Breast epithelium (tissue), 4 donors: ENCODE results near the gene PTPRU. TPM values are rescaled to one million over a fixed set of nuclear protein-coding genes. Genes with fewer than 3 reads are reported as not detected.
A peak's percentile ranks its signal among the peaks of the same experiment; 100 is the strongest.

Experiments
- DNase-seq, 2 donors: peaks; one replicate each; pipeline ENCODE4 v3.0.0-alpha.2; 2019; ENCODE audit warnings: low spot score in 2 of 2
- H3K27ac ChIP-seq, 2 donors: fragments of 200-600 bp; sonication (generic) in 1 of 2; one replicate each; pipeline ENCODE4 v1.5.1; 2016 to 2019; ENCODE audit warnings: mild to moderate bottlenecking in 1 of 2
- H3K27me3 ChIP-seq, 2 donors: fragments of 200-600 bp; sonication (generic) in 1 of 2; one replicate each; pipeline versions ENCODE4 v1.5.1 to v1.6.0; 2017 to 2019; ENCODE audit warnings: control low read depth in 1 of 2, mild to moderate bottlenecking in 1 of 2
- H3K36me3 ChIP-seq: fragments of 200-600 bp; one replicate; pipeline ENCODE4 v1.5.1; 2019
- H3K4me1 ChIP-seq, 2 donors: fragments of 200-600 bp; sonication (generic); one replicate each; pipeline ENCODE4 v1.5.1; 2016 to 2019; ENCODE audit warnings: control low read depth in 1 of 2
- H3K4me3 ChIP-seq, 3 donors: fragments of 200-600 bp; sonication (generic); 1 replicate in 2 of 3; 2 replicates in 1 of 3; pipeline ENCODE4 v1.5.1; 2016 to 2019; ENCODE audit warnings: mild to moderate bottlenecking in 3 of 3, moderate library complexity in 2 of 3
- H3K9me3 ChIP-seq, 2 donors: fragments of 200-600 bp; sonication (generic) in 1 of 2; one replicate each; pipeline ENCODE4 v1.5.1; 2016 to 2019; ENCODE audit warnings: control low read depth in 1 of 2
- POLR2A ChIP-seq: fragments of 450-650 bp; IDR thresholded peaks from one replicate; pipeline ENCODE4 v1.6.1; 2016; ENCODE audit warnings: antibody characterized with exemption, mild to moderate bottlenecking, moderate library complexity
- POLR2AphosphoS5 ChIP-seq, 3 donors: sonication (generic); formaldehyde crosslinking; IDR thresholded peaks; one replicate each; pipeline ENCODE4 v1.6.1; 2017; ENCODE audit warnings: antibody characterized with exemption in 3 of 3
- intact Hi-C: fragments of 100-400 bp; cut with DNase I; formaldehyde crosslinking; loops from one replicate; pipeline ENCODE4 v1.15.1; 2023; ENCODE audit warnings: low total_unique reads
- total RNA-seq, 3 donors: library from RNA; depleted of rRNA; stranded (reverse); fragments of >200 nt; gene quantifications; one replicate each; pipeline ENCODE4 v1.1.0, GENCODE V29; 2016
- TF ChIP-seq, protein P1 (sequence below), 3 donors: fragments of 450-650 bp; IDR thresholded peaks; one replicate each; pipeline ENCODE4 v1.5.1; 2016 to 2017; ENCODE audit warnings: antibody characterized with exemption in 3 of 3, mild to moderate bottlenecking in 3 of 3, moderate library complexity in 3 of 3

The PTPRU gene
- total RNA-seq, 3 donors from 2014 or later, result 16.0 to 33.1 (median 32.5) TPM

GRCh38 chr1:29195881-29196291, 40.4 kb upstream of the PTPRU start:
- TF ChIP-seq POLR2A, result no peak
- TF ChIP-seq, protein P1, sequence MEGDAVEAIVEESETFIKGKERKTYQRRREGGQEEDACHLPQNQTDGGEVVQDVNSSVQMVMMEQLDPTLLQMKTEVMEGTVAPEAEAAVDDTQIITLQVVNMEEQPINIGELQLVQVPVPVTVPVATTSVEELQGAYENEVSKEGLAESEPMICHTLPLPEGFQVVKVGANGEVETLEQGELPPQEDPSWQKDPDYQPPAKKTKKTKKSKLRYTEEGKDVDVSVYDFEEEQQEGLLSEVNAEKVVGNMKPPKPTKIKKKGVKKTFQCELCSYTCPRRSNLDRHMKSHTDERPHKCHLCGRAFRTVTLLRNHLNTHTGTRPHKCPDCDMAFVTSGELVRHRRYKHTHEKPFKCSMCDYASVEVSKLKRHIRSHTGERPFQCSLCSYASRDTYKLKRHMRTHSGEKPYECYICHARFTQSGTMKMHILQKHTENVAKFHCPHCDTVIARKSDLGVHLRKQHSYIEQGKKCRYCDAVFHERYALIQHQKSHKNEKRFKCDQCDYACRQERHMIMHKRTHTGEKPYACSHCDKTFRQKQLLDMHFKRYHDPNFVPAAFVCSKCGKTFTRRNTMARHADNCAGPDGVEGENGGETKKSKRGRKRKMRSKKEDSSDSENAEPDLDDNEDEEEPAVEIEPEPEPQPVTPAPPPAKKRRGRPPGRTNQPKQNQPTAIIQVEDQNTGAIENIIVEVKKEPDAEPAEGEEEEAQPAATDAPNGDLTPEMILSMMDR (IDR thresholded peaks at IDR 0.05), result no peak
- TF ChIP-seq POLR2AphosphoS5 (IDR thresholded peaks at IDR 0.05), result no peak
- no peaks in the 10 kb centered on the region for H3K4me1 ChIP-seq
- H3K27me3 ChIP-seq, result no peaks in the 10 kb centered on the region
- H3K36me3 ChIP-seq, result no peaks in the 10 kb centered on the region
- no peaks in the 10 kb centered on the region for H3K9me3 ChIP-seq
- no peak overlapping the region for H3K4me3 ChIP-seq
- no peak overlapping the region for H3K27ac ChIP-seq
- peak in 1 of 2 donors; percentile 29 for DNase-seq
- intact Hi-C loops, result no loop called here

DNA sequence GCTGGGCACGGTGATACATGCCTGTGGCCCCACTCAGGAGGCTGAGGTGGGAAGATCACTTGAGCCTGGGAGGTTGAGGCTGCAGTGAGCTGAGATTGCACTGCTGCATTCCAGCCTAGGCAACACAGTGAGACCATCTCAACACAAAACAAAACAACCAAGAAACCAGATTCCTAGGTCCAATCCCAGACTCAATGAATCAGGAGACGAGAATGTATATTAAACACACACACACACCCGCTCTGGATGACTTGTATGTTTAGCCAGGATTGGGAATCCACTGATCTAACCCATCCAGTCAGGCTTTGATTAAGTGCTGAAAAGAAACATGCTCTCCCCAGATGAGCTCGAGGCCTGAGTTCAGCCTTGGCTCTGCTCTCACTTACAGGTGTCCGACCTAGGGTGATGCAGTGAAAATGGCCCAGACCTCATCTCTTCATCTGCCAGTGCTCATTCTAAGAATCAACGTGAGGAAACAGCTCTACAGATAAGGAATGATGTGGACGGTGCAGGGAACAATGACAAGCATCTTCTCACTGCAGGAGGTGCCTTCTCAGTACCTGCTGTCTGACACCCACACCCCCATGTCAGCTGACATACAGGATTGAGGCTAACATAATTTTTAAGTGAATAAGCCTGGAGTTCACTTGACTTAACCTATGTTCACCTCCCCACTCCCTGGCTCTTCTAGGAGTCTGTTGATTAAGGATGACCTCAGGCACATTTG, 39.3 kb upstream of the PTPRU start:
- H3K4me1 ChIP-seq, result peaks cover 0 to 2% of the 10 kb centered on the region in 2 donors
- DNase-seq, result peak in 1 of 2 donors; percentile 7
- H3K4me3 ChIP-seq, result no peak overlapping the region
- H3K36me3 ChIP-seq, result no peaks in the 10 kb centered on the region
- TF ChIP-seq, protein P1 (IDR thresholded peaks at IDR 0.05), result no peak
- no peak for TF ChIP-seq POLR2A
- TF ChIP-seq POLR2AphosphoS5 (IDR thresholded peaks at IDR 0.05), result no peak
- no peaks in the 10 kb centered on the region for H3K27me3 ChIP-seq
- H3K27ac ChIP-seq, result no peak overlapping the region
- intact Hi-C loops, result no loop called here
- no peaks in the 10 kb centered on the region for H3K9me3 ChIP-seq

GRCh38 chr1:29197590-29197924, 38.8 kb upstream of the PTPRU start:
- Histone ChIP-seq H3K27ac (no peak overlapping the region), H3K9me3 (no peaks in the 10 kb centered on the region), H3K27me3 (no peaks in the 10 kb centered on the region), H3K36me3 (no peaks in the 10 kb centered on the region), H3K4me3 (no peak overlapping the region), H3K4me1 (peaks cover 4 to 6% of the 10 kb centered on the region in 2 donors)
- intact Hi-C loops, result no loop called here
- no peak for DNase-seq
- TF ChIP-seq POLR2AphosphoS5 (IDR thresholded peaks at IDR 0.05), result no peak
- TF ChIP-seq, protein P1 (IDR thresholded peaks at IDR 0.05), result no peak
- TF ChIP-seq POLR2A, result no peak

DNA sequence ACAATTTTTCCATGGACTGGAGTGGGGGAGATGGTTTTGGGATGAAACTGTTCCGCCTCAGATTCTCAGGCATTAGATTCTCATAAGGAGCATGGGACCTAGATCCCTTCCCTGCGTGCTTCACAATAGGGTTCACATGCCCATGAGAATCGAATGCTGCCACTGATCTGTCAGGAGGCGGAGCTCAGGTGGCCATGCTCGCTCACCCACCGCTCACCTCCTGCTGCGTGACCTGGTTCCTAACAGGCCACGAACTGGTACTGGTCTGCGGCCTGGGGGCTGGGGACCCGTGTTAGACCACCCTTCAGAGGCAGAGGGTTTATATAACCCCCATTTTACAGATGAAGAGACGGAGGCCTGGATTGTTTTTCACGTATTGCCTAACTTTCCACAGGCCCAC, 38.3 kb upstream of the PTPRU start:
- no peaks in the 10 kb centered on the region for H3K27me3 ChIP-seq
- no peak for TF ChIP-seq POLR2A
- no peak for TF ChIP-seq POLR2AphosphoS5 (IDR thresholded peaks at IDR 0.05)
- TF ChIP-seq, protein P1 (IDR thresholded peaks at IDR 0.05), result no peak
- no peak overlapping the region for H3K27ac ChIP-seq
- no peaks in the 10 kb centered on the region for H3K36me3 ChIP-seq
- H3K4me3 ChIP-seq, result no peak overlapping the region
- intact Hi-C loops, result no loop called here
- H3K9me3 ChIP-seq, result no peaks in the 10 kb centered on the region
- DNase-seq, result no peak
- H3K4me1 ChIP-seq, result peaks cover 5 to 6% of the 10 kb centered on the region in 2 donors

DNA sequence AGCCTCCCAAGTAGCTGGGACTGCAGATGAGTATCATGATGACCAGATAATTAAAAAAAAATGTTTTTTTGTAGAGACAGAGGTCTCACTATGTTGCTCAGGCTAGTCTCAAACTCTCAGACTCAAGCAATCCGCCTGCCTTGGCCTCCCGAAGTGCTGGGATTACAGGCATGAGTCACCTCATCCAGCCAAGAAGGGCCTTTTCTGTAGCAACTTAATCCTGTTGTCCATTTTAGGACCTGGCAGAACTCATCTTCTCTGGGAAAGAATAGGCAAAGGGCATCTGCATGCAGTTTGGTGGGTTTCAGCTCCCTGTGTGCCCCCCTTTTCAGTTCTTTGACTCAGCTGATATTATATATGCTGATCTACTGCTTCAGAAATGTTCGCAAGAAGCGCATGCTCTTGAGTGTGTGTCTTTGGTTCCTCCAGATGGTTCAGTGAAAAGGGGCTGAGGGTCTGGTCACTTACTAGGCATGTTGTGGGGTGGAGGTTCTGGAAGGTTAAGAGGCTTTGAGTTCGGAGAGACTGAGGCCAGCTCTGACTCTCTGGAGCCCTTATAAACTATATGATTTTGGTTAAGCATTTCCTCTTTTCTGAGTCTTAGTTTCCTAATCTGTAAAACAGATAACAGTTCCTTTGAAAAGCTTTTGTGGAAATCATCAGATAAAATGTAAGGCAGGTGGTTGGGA, 35.3 kb upstream of the PTPRU start:
- intact Hi-C loops, result loop anchor here (10.0 kb wide), 2 partner anchors 296 to 426 kb away; no protein-coding TSS in a partner anchor
- no peak for TF ChIP-seq POLR2AphosphoS5 (IDR thresholded peaks at IDR 0.05)
- TF ChIP-seq, protein P1 (IDR thresholded peaks at IDR 0.05), result no peak
- no peak for TF ChIP-seq POLR2A
- Histone ChIP-seq H3K27ac (no peak overlapping the region), H3K9me3 (no peaks in the 10 kb centered on the region), H3K36me3 (peaks cover 3% of the 10 kb centered on the region), H3K4me1 (peaks cover 5 to 6% of the 10 kb centered on the region in 2 donors), H3K27me3 (no peaks in the 10 kb centered on the region), H3K4me3 (no peak overlapping the region)
- DNase-seq, result no peak
